ENCODE data around the gene MARCHF3. TPM values are rescaled to one million over a fixed set of nuclear protein-coding genes. Genes with fewer than 3 reads are reported as not detected.

The MARCHF3 gene
- polyA plus RNA-seq, 2 of the 4 experiments (the other 2 are of a cell fraction): 0.39 to 0.68 TPM

DNA sequence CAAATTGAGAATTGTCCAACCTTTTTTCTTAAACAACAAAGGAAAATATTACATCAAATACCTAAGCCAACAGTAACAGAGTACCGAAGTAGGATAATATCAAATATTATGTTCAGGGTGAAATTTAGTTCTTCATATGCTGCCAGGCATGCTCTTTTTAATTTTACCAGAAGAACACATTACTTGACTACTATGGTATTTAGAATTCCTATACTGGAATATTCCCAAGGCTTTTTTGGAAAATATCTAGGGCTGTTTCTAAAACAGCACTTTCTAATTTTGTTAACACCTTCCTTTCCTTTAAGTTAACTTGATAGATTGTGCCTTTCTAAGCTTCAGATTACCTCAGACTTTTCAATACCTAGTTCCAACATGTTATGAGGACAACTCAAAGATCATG, 48.7 kb downstream of the MARCHF3 start (continued):
- TF ChIP-seq GATA3 (IDR thresholded peaks at IDR 0.05; ENCODE audit: borderline replicate concordance) (no peak), PHF8 (IDR thresholded peaks at IDR 0.05; ENCODE audit: borderline replicate concordance, low read depth) (no peak), EHF (CRISPR knock-in tag; IDR thresholded peaks at IDR 0.05) (no peak), MYC (IDR thresholded peaks at IDR 0.05; ENCODE audit: borderline replicate concordance, low read length) (no peak)

DNA sequence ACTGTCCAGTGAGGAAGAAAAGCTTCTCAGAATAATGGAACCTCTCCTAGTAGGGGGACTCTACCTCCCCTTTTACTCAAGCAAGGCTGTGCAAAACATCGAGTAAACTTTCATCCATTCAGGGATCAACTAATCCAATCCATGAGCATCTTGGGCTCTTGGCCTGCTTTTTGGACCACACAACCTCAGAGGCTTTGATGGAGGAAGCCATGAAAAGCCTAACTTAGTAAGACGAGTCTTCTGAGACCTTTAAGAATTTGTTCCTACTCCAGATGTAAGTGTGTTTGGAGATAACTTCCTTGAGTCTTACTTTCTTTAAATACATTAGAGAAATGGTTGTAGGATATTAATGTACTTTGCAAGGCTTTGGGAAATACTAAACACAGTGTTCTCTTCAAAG, 49.1 kb downstream of the MARCHF3 start:
- FAIRE-seq: no peak
- CTCF ChIA-PET: no interaction called here

DNA sequence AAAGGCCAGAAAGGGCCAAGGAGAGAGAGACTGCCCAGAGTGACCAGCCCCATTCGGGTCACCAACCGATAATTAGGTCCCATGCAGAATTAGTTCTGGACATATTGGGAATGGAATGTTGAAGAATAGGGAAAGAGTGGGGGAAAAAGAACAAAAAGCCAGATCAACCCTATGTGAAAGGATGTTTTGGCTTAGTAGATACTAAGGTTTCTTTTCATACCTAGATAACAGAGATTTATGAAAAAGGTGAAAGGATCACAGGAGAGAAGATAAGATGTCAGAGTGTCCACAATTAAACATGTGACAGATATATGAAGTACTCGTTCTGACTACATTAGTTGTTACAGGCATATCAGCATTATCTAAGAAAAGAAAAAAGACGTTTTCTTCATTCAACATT, 52.1 kb downstream of the MARCHF3 start:
- DNase-seq (ENCODE audit: low read depth in 1 of 2, low spot score in 1 of 2) (no peak), FAIRE-seq (no peak), ATAC-seq (no peak)
- 65% methylated on average over 4 of the region's 4 CpGs for WGBS (ENCODE audit: missing lambda C conversion rate)
- CTCF ChIA-PET: no interaction called here
- no peak overlapping the region for H3K4me2 ChIP-seq
- no peak overlapping the region for H3K4me3 ChIP-seq
- POLR2A ChIA-PET: no interaction called here
- no peak overlapping the region for H3K27ac ChIP-seq
- TF ChIP-seq CBX8 (IDR thresholded peaks at IDR 0.05) (no peak), RAD21 (conservative IDR thresholded peaks at IDR 0.05 in 1 of 2, IDR thresholded peaks at IDR 0.05 in 1 of 2) (no peak), TFCP2L1 (CRISPR knock-in tag; IDR thresholded peaks at IDR 0.05) (no peak), FOSL2 (IDR thresholded peaks at IDR 0.05) (no peak), FOSL2 (CRISPR knock-in tag; IDR thresholded peaks at IDR 0.05) (no peak), CEBPB (IDR thresholded peaks at IDR 0.05) (no peak), NR3C1 (IDR thresholded peaks at IDR 0.05) (no peak), EHMT2 (IDR thresholded peaks at IDR 0.05; ENCODE audit: low read depth) (no peak), NPAS2 (CRISPR knock-in tag; IDR thresholded peaks at IDR 0.05; ENCODE audit: borderline replicate concordance) (no peak), RARB (CRISPR knock-in tag; IDR thresholded peaks at IDR 0.05) (no peak), HOXB5 (CRISPR knock-in tag; IDR thresholded peaks at IDR 0.05) (no peak), HOXA7 (CRISPR knock-in tag; IDR thresholded peaks at IDR 0.05) (no peak), SREBF2 (IDR thresholded peaks at IDR 0.05) (no peak), FOSB (CRISPR knock-in tag; IDR thresholded peaks at IDR 0.05) (no peak)
- TF ChIP-seq, protein P1, sequence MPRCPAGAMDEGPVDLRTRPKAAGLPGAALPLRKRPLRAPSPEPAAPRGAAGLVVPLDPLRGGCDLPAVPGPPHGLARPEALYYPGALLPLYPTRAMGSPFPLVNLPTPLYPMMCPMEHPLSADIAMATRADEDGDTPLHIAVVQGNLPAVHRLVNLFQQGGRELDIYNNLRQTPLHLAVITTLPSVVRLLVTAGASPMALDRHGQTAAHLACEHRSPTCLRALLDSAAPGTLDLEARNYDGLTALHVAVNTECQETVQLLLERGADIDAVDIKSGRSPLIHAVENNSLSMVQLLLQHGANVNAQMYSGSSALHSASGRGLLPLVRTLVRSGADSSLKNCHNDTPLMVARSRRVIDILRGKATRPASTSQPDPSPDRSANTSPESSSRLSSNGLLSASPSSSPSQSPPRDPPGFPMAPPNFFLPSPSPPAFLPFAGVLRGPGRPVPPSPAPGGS (IDR thresholded peaks at IDR 0.05): no peak
- TF ChIP-seq, protein P2, sequence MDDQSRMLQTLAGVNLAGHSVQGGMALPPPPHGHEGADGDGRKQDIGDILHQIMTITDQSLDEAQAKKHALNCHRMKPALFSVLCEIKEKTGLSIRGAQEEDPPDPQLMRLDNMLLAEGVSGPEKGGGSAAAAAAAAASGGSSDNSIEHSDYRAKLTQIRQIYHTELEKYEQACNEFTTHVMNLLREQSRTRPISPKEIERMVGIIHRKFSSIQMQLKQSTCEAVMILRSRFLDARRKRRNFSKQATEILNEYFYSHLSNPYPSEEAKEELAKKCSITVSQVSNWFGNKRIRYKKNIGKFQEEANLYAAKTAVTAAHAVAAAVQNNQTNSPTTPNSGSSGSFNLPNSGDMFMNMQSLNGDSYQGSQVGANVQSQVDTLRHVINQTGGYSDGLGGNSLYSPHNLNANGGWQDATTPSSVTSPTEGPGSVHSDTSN (IDR thresholded peaks at IDR 0.05): no peak
- H3K9me3 ChIP-seq: no peaks in the 10 kb centered on the region
- no peaks in the 10 kb centered on the region for H3K4me1 ChIP-seq

More for the DNA sequence above, 49.1 kb downstream of the MARCHF3 start:
- DNase-seq (ENCODE audit: low read depth in 1 of 2, low spot score in 1 of 2) (no peak), ATAC-seq (no peak)
- 72% methylated on average over 2 of the region's 2 CpGs for WGBS (ENCODE audit: missing lambda C conversion rate)
- TF ChIP-seq NFE2L2 (conservative IDR thresholded peaks at IDR 0.05; ENCODE audit: low read length): no peak
- no peak for TF ChIP-seq MAZ (IDR thresholded peaks at IDR 0.05; ENCODE audit: borderline replicate concordance, low read depth, low read length)
- no peak for TF ChIP-seq HOXA7 (CRISPR knock-in tag; IDR thresholded peaks at IDR 0.05)
- TF ChIP-seq CBX2 (IDR thresholded peaks at IDR 0.05; ENCODE audit: borderline replicate concordance, low read depth): no peak
- TF ChIP-seq POLR2A (IDR thresholded peaks at IDR 0.05; ENCODE audit: low read length): no peak
- TF ChIP-seq FOSL2 (IDR thresholded peaks at IDR 0.05): no peak
- TF ChIP-seq FOSL2 (CRISPR knock-in tag; IDR thresholded peaks at IDR 0.05): no peak
- TF ChIP-seq HEYL (CRISPR knock-in tag; IDR thresholded peaks at IDR 0.05): no peak
- TF ChIP-seq KDM1A (IDR thresholded peaks at IDR 0.05; ENCODE audit: low read depth): no peak
- no peak for TF ChIP-seq TFCP2L1 (CRISPR knock-in tag; IDR thresholded peaks at IDR 0.05)
- no peak for TF ChIP-seq HOXB13 (CRISPR knock-in tag; IDR thresholded peaks at IDR 0.05; ENCODE audit: low read depth)
- Histone ChIP-seq H3K4me3 (no peak overlapping the region), H3K27ac (no peak overlapping the region), H3K9me3 (no peaks in the 10 kb centered on the region), H3K4me1 (no peaks in the 10 kb centered on the region), H3K4me2 (no peak overlapping the region)
- POLR2A ChIA-PET: no interaction called here

Data from A549 (cell line).